Left renal pelvis (tissue), 4 donors: ENCODE measurements around the gene PAQR9. TPM values are rescaled to one million over a fixed set of nuclear protein-coding genes. Genes with fewer than 3 reads are reported as not detected.
"Not testable (repeated sequence)": the region's sequence is repeated elsewhere in the genome, so short reads cannot be mapped to it uniquely, and the experiment has no call there.

Source experiments
- DNase-seq, 4 donors: peaks; one replicate each; pipeline ENCODE4 v3.0.0-alpha.2; 2013; ENCODE audit warnings: low read depth in 4 of 4, low spot score in 3 of 4
- polyA plus RNA-seq, 4 donors: library from polyadenylated mRNA; unstranded; fragments of 120-200 nt; gene quantifications; one replicate each; pipeline ENCODE4 v1.2.1, GENCODE V29; 2013; ENCODE audit not compliant: insufficient read length in 4 of 4

Gene PAQR9
- polyA plus RNA-seq, result under 1 TPM; 0.56 to 0.87 (median 0.62) TPM

- DNase-seq, result peak in 1 of 4 donors; percentile 26
Measured at GRCh38 chr3:142963516-142964448, at the start of gene PAQR9. PAQR9 (minus strand) TSS chr3:142963674; CDS start chr3:142963336, 338 bp downstream.

GRCh38 chr3:143011705-143012104, 48.2 kb upstream of the PAQR9 start:
- DNase-seq, result no peak

DNA sequence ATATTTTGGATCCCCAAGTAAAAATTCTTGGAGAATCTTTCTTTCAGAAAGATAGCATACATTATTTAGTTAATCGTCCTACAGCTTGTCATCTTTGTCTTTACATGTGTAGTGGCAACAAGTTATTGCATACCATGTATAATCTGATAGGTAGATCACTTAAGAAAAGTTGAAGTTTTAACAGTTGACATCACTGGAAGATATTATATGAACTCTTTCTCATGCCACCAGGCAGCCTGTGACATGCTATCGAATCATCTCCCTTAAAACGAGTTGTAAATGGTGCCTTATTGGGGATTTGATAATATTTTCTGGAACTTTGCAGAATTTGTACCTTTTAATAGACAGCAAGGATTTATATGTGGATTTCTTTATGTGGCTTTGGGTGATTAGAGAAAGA, 46.5 kb upstream of the PAQR9 start:
- no peak for DNase-seq

- no peak for DNase-seq
Measured at GRCh38 chr3:143004823-143005222, 41.3 kb upstream of the PAQR9 start.

DNA sequence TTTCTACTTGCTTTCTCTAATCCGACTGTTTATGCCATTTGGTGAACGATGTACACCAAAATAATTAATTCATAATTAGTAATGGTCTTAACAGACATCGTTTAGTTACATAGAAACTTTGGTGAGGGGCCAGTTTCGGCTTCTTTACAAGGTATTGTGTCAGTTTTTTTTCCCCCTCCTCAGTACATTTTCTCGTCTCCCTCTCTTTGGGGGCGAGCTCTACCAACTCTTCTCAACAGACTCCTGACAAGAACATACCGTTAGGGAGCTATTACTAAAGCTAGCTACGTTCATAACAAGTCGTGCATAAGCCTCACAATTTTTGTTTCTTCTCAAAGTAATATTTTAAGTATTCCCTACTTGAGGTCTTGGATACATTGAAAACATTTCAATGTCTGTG, 39.3 kb upstream of the PAQR9 start:
- DNase-seq, result no peak

DNA sequence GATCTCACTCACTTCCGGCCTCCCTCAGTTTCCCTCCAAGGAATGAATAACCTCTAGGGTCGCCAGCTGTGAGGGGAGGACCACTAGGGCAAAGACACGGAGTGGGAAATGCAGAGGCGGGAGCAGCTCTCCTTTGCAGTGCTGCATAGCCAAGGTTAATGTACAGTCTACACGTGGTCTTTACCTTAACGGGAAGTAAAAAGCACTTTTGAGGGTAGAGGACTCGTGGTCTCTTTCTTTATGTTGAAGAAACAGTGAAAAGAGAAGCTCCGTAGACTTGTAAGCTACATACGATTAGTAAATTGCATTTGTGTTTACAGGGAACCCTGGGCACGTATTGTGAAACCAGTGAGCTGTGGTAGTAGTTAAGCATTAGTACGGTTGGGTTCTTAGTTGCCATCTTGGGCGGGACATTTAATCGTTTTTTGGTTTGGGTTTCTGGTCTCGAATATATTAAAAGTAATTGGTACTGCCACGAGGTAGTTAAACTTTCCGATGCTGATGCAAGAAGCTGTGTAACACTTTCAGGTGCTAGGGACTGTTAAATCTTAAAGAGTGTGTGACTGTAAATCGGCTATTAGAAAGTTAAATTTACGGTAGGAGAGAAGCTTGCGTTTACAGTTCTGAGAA, 38.7 kb upstream of the PAQR9 start:
- no peak for DNase-seq

- DNase-seq, result peak; percentile 96 to 97 (median 96)
Measured at GRCh38 chr3:143001369-143002082, 38.1 kb upstream of the PAQR9 start, which contains the start of gene U2SURP. U2SURP (plus strand) TSS chr3:143001570; CDS start chr3:143001629, 59 bp downstream.

DNA sequence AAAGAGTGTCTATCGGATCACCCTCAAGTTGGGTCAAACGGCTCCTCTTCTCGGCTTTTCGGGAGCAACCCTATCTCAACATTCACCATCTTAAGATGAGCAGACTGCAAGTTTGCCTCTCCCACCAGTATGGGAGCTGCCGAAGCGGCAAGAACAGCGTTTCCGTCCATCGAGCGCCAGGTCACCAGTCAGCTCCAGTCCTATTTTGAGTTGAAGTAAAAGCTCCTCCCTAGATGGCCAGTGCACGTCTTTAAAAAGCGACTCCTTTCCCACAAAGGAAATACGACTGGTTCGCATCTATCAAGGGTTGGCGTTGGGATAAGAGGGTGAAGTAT, 37.5 kb upstream of the PAQR9 start:
- DNase-seq, result no peak

DNA sequence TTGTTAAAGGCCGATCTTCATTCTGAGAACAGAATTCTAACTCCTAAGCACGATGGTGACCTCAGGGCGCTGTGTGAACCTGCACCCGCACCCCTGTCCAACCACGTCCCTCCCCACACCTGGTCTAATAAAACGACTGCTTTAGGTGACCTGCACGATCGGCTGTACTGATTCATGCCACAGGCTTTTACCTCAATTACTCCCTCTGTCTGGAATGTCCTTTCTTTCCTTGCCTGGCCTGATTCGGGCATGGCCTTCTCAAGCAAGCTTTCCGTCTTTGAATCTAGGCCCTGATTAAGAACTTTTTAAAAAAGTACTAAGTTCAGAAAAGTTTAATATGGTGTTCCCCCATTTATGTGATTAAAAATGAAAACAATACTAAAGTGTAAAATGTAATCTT, 37.1 kb upstream of the PAQR9 start:
- no peak for DNase-seq

DNA sequence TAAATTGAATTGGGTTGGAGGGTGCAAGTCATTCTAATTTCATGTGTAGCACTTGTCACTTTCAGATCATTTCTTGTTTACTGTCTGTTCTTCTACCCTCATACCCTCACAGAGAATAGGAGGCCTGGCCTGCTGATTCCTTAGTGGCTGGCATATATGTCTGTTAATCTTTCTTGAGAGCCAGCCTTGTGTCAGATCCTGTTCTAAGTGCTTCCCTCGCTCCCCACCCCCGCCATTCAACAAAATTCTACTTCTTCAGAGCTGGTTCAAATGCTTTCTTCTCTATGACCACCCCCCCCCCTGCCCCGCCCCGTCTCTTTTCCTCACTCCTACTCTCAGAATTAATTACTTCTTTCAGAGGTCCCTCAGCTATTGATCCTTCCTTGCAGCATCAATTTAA, 36.4 kb upstream of the PAQR9 start:
- DNase-seq, result no peak

- no peak for DNase-seq
Measured at GRCh38 chr3:142998439-142998838, 35.0 kb upstream of the PAQR9 start.

GRCh38 chr3:142997330-142997729, 33.9 kb upstream of the PAQR9 start:
- DNase-seq, result no peak

DNA sequence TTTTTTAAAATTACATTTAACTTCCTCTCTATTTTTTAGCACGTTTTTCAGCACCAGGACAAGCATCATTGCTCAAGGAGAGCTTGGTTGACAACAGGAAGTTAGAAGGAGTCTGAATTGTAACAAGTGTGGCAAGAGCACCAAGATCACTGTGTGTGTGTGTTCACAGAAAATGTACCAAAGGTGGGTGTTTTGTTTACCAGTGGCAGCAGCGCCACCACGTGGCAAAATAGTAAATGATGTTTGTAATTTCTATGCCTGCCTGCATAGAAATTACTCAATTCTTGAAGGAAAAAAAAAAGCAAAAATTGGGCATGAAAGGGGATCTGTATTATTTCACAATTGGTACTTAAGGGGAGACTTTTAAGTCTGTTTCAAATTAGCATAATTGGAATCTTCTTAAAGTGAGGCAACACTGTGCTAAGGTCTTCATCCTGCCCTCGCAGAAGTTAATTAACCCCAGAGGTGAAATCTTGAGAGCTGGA, 30.5 kb upstream of the PAQR9 start:
- DNase-seq, result no peak

- no peak for DNase-seq
Measured at GRCh38 chr3:142992323-142992722, 28.8 kb upstream of the PAQR9 start.

DNA sequence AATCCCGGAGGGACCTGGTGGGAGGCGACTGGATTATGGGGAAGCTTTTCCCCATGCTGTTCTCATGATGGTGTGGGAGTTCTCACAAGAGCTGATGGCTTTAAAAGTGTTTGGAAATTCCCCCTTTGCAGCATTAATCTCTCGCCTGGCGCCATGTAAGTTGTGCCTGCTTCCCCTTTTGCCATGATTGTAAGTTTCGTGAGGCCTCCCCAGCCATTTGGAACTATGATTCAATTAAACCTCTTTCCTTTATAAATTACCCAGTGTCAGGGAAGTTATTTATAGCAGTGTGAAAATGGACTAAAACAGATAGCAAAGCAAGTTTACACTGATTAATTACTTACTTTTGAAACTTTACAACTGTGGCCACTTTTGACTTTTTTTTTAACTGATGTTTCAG, 27.2 kb upstream of the PAQR9 start:
- DNase-seq, result no peak

GRCh38 chr3:142988826-142989225, 25.4 kb upstream of the PAQR9 start:
- not testable (repeated sequence) for DNase-seq

DNA sequence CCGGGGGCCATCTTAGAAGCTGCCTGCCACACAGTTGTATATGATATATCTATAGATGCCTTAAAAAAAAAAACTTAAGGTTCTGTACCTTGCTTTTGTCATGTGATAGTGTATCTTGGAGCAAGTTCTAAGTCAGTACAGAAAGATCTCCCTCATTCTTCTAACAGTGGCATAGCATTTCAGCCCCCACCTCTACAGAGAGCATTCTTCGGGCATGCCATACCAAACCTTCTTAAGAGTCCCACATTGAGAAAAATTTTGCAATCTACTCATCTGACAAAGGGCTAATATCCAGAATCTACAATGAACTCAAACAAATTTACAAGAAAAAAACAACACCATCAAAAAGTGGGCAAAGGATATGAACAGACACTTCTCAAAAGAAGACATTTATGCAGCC, 24.7 kb upstream of the PAQR9 start:
- not testable (repeated sequence) for DNase-seq

DNA sequence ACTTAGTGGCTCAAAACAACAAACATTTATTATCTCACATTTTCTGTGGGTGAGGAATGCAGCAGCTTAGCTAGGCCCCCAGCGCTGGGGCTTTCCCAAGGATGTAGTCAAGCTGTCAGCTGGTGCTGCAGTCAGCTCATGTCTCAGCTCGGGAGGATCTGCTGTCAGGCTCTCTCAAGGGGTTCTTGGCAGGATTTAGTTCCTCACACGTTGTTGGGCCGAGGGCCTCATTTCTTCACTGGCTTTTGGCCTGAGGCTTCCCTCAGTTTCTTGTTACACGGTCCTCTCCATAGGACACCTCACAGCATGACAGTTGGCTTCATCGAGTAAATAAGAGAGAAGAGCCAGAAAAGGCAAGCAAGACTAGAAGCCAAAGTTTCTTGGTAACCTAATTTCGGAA, 24.2 kb upstream of the PAQR9 start:
- DNase-seq, result no peak

GRCh38 chr3:142987080-142987700, 23.7 kb upstream of the PAQR9 start:
- no peak for DNase-seq

DNA sequence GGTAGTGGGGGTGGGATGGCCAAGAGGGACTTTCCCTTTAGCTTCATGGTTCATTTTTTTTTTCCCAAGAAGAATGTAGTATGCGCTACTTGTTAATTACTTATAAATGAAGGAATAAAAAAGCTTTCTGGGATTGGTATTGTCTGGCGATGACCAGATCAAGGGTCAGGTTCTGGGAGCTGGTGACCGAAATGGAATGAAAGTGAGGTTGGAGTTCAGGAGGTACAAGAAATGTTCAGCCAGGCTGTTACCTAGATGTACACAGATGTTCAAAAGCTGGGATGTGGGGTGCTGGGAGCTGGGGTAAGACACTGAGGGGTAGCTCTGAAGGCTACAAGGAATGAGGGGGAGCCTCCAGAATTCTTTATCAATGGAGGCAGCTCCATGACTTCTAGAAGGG, 20.8 kb upstream of the PAQR9 start:
- no peak for DNase-seq

GRCh38 chr3:142983318-142983717, 19.8 kb upstream of the PAQR9 start:
- DNase-seq, result no peak
